OCI-LY7 (cell line): ENCODE results near the gene EXOC6B. TPM values are rescaled to one million over a fixed set of nuclear protein-coding genes. Genes with fewer than 3 reads are reported as not detected.

Source experiments
- BruUV-seq: library from RNA; stranded (reverse); fragments of 400-500 nt; replicated peaks from 2 replicates; lab custom pipeline; 2021; lab: Mats Ljungman, UMichigan
- CTCF ChIA-PET: fragments of 300-600 bp; sonication (Branson Sonifier 250); formaldehyde crosslinking; loops from one replicate; lab custom pipeline; 2022; ENCODE audit warnings: antibody characterized with exemption; ENCODE audit not compliant: unreplicated experiment; lab: Charles Lee
- POLR2A ChIA-PET: fragments of 300-600 bp; sonication (Branson Sonifier 250); formaldehyde crosslinking; loops from one replicate; lab custom pipeline; 2022; ENCODE audit warnings: antibody characterized with exemption; lab: Charles Lee
- DNase-seq: peaks from one replicate; pipeline ENCODE4 v3.0.0-alpha.2; 2015; ENCODE audit warnings: low spot score
- H2AFZ ChIP-seq: fragments of 200-600 bp; sonication (generic), shearing (Covaris generic); 2 replicates; pipeline ENCODE4 v1.6.1; 2014; ENCODE audit warnings: mild to moderate bottlenecking, antibody characterized with exemption, low read length, moderate library complexity
- H3K27ac ChIP-seq: fragments of 200-600 bp; sonication (generic); 2 replicates; pipeline ENCODE4 v1.5.1; 2014; ENCODE audit warnings: mixed run types, low read depth, mild to moderate bottlenecking, moderate library complexity, low read length, inconsistent platforms; ENCODE audit not compliant: poor library complexity, severe bottlenecking
- H3K36me3 ChIP-seq: fragments of 200-600 bp; sonication (generic); 2 replicates; pipeline ENCODE4 v1.6.1; 2014; ENCODE audit warnings: mild to moderate bottlenecking, antibody characterized with exemption, low read length, moderate library complexity, mixed read lengths; ENCODE audit not compliant: insufficient read depth
- H3K4me1 ChIP-seq: fragments of 200-600 bp; sonication (generic); 2 replicates; pipeline ENCODE4 v1.5.1; 2014; ENCODE audit warnings: mild to moderate bottlenecking, low read length; ENCODE audit not compliant: insufficient read depth, poor library complexity, severe bottlenecking
- H3K4me2 ChIP-seq: fragments of 200-600 bp; sonication (generic); 2 replicates; pipeline ENCODE4 v1.6.1; 2014; ENCODE audit warnings: mild to moderate bottlenecking, low read length
- H3K4me3 ChIP-seq: fragments of 200-600 bp; sonication (generic); 2 replicates; pipeline ENCODE4 v1.5.1; 2014; ENCODE audit warnings: mild to moderate bottlenecking, low read depth, low read length; ENCODE audit not compliant: poor library complexity, severe bottlenecking
- H3K79me2 ChIP-seq: fragments of 200-600 bp; sonication (generic); 2 replicates; pipeline ENCODE4 v1.6.1; 2016; ENCODE audit warnings: low read depth, mild to moderate bottlenecking, low read length, moderate library complexity, mixed read lengths; ENCODE audit not compliant: insufficient read depth
- H3K9me2 ChIP-seq: fragments of 200-600 bp; sonication (generic); 2 replicates; pipeline ENCODE4 v1.6.1; 2016; ENCODE audit warnings: mild to moderate bottlenecking, low read length, mixed read lengths; ENCODE audit not compliant: insufficient read depth
- H3K9me3 ChIP-seq: fragments of 200-600 bp; sonication (generic); 2 replicates; pipeline ENCODE4 v1.6.1; 2014; ENCODE audit warnings: mild to moderate bottlenecking, mixed run types, low read length, mixed read lengths
- H4K20me1 ChIP-seq: fragments of 200-600 bp; sonication (generic); 2 replicates; pipeline ENCODE4 v1.6.1; 2014; ENCODE audit warnings: mild to moderate bottlenecking, antibody characterized with exemption, low read length, moderate library complexity, mixed read lengths; ENCODE audit not compliant: insufficient read depth
- EZH2phosphoT487 ChIP-seq: fragments of 200-600 bp; sonication (generic); IDR thresholded peaks from 2 replicates; pipeline ENCODE4 v1.6.1; 2018; ENCODE audit warnings: low read depth, borderline replicate concordance, mild to moderate bottlenecking, mixed run types, antibody characterized with exemption, low read length, moderate library complexity, mixed read lengths
- intact Hi-C: fragments of 100-400 bp; cut with micrococcal nuclease; formaldehyde crosslinking; loops from one replicate; pipeline ENCODE4 v1.10.0; 2022; ENCODE audit not compliant: unreplicated experiment
- total RNA-seq, 2 experiments: library from RNA; depleted of rRNA in 1 of 2; stranded (reverse); fragments of >200 nt in 1 of 2; shearing (Covaris generic) in 1 of 2; gene quantifications; 2 replicates each; pipeline ENCODE4 v1.2.3, GENCODE V29; 2014 to 2022
- TF ChIP-seq, protein P1 (sequence below): fragments of 200-600 bp; sonication (generic); conservative IDR thresholded peaks from 2 replicates; pipeline ENCODE4 v1.5.1; 2014; ENCODE audit warnings: mild to moderate bottlenecking, antibody characterized with exemption, low read length, moderate library complexity, mixed read lengths

EXOC6B gene
- total RNA-seq, 2 experiments from 2014 or later = 5.1 TPM; not detected in 1

DNA sequence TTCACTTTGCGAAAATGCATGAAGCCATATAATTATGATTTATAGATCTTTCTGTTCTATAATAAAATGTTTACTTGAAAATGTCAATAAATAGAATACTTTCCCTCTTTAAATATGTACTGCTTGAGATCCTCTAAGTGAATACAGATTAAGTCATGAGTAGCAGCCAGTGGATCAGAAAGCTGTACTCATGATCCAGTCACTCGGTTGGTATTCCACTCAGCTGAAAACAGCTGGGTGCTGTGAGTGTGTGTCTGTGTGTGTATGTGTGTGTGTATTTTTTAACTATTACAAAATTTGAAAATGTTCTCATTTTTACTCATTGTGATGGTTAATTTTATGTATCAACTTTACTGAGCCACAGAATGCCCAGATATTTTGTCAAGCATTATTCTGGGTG is 536.5 kb downstream of the EXOC6B start:
- H3K9me3 ChIP-seq = no peaks in the 10 kb centered on the region
- intact Hi-C loops = no loop called here
- no peaks in the 10 kb centered on the region for H4K20me1 ChIP-seq
- no peak overlapping the region for H2AFZ ChIP-seq
- no peak overlapping the region for H3K27ac ChIP-seq
- H3K9me2 ChIP-seq = no peaks in the 10 kb centered on the region
- H3K4me1 ChIP-seq = no peaks in the 10 kb centered on the region
- no TSS peak for BruUV-seq
- no peaks in the 10 kb centered on the region for H3K36me3 ChIP-seq
- TF ChIP-seq, protein P1, sequence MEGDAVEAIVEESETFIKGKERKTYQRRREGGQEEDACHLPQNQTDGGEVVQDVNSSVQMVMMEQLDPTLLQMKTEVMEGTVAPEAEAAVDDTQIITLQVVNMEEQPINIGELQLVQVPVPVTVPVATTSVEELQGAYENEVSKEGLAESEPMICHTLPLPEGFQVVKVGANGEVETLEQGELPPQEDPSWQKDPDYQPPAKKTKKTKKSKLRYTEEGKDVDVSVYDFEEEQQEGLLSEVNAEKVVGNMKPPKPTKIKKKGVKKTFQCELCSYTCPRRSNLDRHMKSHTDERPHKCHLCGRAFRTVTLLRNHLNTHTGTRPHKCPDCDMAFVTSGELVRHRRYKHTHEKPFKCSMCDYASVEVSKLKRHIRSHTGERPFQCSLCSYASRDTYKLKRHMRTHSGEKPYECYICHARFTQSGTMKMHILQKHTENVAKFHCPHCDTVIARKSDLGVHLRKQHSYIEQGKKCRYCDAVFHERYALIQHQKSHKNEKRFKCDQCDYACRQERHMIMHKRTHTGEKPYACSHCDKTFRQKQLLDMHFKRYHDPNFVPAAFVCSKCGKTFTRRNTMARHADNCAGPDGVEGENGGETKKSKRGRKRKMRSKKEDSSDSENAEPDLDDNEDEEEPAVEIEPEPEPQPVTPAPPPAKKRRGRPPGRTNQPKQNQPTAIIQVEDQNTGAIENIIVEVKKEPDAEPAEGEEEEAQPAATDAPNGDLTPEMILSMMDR = no peak
- no peak for TF ChIP-seq EZH2phosphoT487
- H3K4me2 ChIP-seq = no peak overlapping the region
- H3K79me2 ChIP-seq = no peaks in the 10 kb centered on the region
- CTCF ChIA-PET = no interaction called here
- no peak overlapping the region for H3K4me3 ChIP-seq
- POLR2A ChIA-PET = no interaction called here
- DNase-seq = no peak

DNA sequence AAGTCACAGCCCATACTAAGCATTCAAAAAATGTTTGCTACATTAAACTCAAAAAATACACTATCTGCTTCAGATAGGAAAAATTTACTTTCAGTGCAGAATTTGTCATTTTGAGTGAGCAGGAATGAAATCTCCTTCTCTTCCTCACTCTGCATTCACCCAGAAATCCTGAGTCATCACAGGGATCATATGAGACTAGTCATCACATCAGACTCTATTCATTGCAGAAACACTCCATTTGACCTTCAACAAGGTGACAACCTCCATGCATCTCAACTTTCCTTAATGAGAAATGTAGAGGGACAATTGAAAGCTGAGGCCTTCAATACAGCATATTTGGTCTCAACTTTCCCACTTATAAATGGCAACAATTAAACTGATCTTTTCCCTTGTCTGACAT is 547.8 kb downstream of the EXOC6B start:
- Histone ChIP-seq H3K27ac (no peak overlapping the region), H3K4me3 (no peak overlapping the region), H3K36me3 (no peaks in the 10 kb centered on the region), H3K9me3 (no peaks in the 10 kb centered on the region), H3K9me2 (no peaks in the 10 kb centered on the region), H4K20me1 (no peaks in the 10 kb centered on the region), H2AFZ (no peak overlapping the region), H3K4me2 (no peak overlapping the region), H3K4me1 (no peaks in the 10 kb centered on the region), H3K79me2 (no peaks in the 10 kb centered on the region)
- intact Hi-C loops = no loop called here
- BruUV-seq = no TSS peak
- ChIA-PET POLR2A (no interaction called here), CTCF (no interaction called here)
- DNase-seq = no peak
- no peak for TF ChIP-seq EZH2phosphoT487
- TF ChIP-seq, protein P1 = no peak

DNA sequence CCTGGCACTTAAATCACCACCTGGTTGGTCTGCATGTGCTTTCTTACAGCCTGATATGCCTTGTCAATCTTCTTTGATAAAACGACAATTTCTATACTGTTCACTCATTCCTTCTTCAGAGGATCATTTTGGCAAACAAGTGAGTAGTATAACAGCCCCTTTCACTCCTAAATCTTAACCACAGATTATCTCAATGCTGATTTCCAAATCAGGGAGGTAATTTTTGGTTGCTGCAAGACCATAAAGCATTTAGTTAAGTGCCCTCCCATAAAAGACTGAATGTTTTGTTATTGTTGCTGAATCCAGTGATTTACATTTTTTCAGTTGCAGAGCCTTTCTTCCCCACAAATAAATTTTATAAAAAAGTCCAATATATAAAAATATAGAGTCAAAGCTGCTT is 549.0 kb downstream of the EXOC6B start:
- Histone ChIP-seq H3K9me2 (no peaks in the 10 kb centered on the region), H3K36me3 (no peaks in the 10 kb centered on the region), H3K4me3 (no peak overlapping the region), H3K4me1 (no peaks in the 10 kb centered on the region), H4K20me1 (no peaks in the 10 kb centered on the region), H3K27ac (no peak overlapping the region), H3K9me3 (no peaks in the 10 kb centered on the region), H3K4me2 (no peak overlapping the region), H2AFZ (no peak overlapping the region), H3K79me2 (no peaks in the 10 kb centered on the region)
- TF ChIP-seq EZH2phosphoT487 = no peak
- TF ChIP-seq, protein P1 = no peak
- ChIA-PET POLR2A (no interaction called here), CTCF (no interaction called here)
- DNase-seq = no peak
- no TSS peak for BruUV-seq
- intact Hi-C loops = no loop called here
